HG03095 (cell line): ENCODE measurements around the gene GIMD1.
A peak's percentile ranks its signal among the peaks of the same experiment; 100 is the strongest.

Experiments
- ATAC-seq: cut with Tn5 transposase; IDR thresholded peaks from one replicate; pipeline ENCODE4 v1.9.1; 2021; ENCODE audit warnings: moderate library complexity; ENCODE audit not compliant: unreplicated experiment

The GIMD1 gene

GRCh38 chr4:106315968-106316772 lies 52.4 kb downstream of the GIMD1 start, which contains the start of the genes AIMP1 and TBCK:
Gene AIMP1 (plus strand): TSS chr4:106316550. CDS start chr4:106325010, 8,460 bp downstream.
Gene TBCK (minus strand): TSS chr4:106316209. CDS start chr4:106308960, 7,249 bp downstream.
- ATAC-seq, result peak; percentile 87

DNA sequence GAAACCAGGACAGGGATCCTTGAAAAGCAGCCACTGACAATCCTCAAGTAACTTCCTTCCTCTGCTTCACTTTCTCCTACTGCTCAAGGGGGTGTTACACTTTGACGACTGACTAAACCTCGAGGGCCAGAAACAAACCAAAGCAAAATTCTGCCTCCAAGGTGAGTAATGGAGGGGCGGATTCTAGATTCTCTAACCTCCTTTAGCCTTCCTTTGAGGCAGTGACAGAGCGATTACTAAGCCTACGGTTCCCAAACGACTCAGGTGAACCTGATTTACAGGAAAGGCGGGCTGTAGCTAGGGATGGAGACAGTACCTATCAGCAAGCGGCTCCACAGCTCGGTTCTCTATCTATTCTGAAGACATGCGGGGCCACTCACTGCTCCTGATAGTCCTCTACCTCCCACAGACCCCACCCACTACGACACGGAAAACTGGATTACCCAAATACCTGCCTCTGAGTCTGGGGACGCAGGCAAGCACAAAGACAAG lies 53.1 kb downstream of the GIMD1 start:
- ATAC-seq, result peak; percentile 19

GRCh38 chr4:106314960-106315359 lies 53.6 kb downstream of the GIMD1 start:
- no peak for ATAC-seq

- no peak for ATAC-seq
Observed at GRCh38 chr4:106312997-106313522, 55.5 kb downstream of the GIMD1 start.

DNA sequence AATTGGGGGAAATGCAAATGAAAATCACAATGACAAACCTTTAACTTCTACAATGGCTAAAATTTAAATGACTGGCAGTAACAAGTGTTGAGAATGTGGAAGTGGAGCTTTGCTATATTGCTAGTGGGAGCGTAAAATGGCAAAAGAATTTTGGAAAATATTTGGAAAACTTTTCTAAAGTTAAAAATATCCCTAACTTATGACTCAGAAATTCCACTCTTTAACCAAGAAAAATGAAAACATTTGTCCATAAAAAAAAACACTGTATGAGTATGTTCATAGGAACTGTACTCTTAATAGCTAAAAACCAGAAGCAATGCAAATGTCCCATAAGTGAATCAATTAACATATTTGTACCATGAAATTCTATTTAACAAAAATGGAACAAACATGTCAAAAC lies 56.2 kb downstream of the GIMD1 start:
- no peak for ATAC-seq
